K562 (cell line): ENCODE results near the gene ELMOD1. TPM values are rescaled to one million over a fixed set of nuclear protein-coding genes. Genes with fewer than 3 reads are reported as not detected.

Experiments used
- BCOR ChIP-seq: fragments of 450-650 bp; IDR thresholded peaks from 2 replicates; pipeline ENCODE4 v1.6.1; 2016
- BRCA1 ChIP-seq, 2 experiments: fragments of 450-650 bp in 1 of 2; sonication (generic) in 1 of 2; formaldehyde crosslinking in 1 of 2; IDR thresholded peaks; 2 replicates each; pipeline versions ENCODE4 v1.5.0 to v1.6.1; 2017 to 2020; ENCODE audit warnings: mild to moderate bottlenecking in 1 of 2, missing genetic modification reagents in 1 of 2
- CREBBP ChIP-seq: IDR thresholded peaks from one replicate; pipeline ENCODE4 v1.6.1; 2012; ENCODE audit warnings: low read depth, mild to moderate bottlenecking, control low read depth, inconsistent platforms, low read length
- GABPB1 ChIP-seq: sonication (generic); formaldehyde crosslinking; IDR thresholded peaks from 2 replicates; pipeline ENCODE4 v1.8.0; 2022; ENCODE audit warnings: mild to moderate bottlenecking, missing genetic modification reagents
- HOMEZ ChIP-seq: fragments of 250-450 bp; sonication (Bioruptor Pico); IDR thresholded peaks from 2 replicates; pipeline ENCODE4 v1.4.0; 2020; ENCODE audit warnings: mild to moderate bottlenecking, moderate library complexity
- KLF10 ChIP-seq: fragments of 250-450 bp; sonication (Bioruptor Pico); IDR thresholded peaks from 2 replicates; pipeline ENCODE4 v1.6.1; 2021; ENCODE audit warnings: matching md5 sums
- MAFG ChIP-seq: fragments of 450-650 bp; conservative IDR thresholded peaks from 2 replicates; pipeline ENCODE4 v1.6.1; 2016; ENCODE audit warnings: missing genetic modification characterization, missing compliant biosample characterization
- NONO ChIP-seq, 2 experiments: fragments of 200-400 bp in 1 of 2; fragments of 450-650 bp in 1 of 2; formaldehyde crosslinking in 1 of 2; IDR thresholded peaks; 2 replicates each; pipeline ENCODE4 v1.6.1; 2017; ENCODE audit warnings: low read depth in 2 of 2, mild to moderate bottlenecking in 2 of 2, moderate library complexity in 2 of 2, low read length in 1 of 2
- POLR2H ChIP-seq: IDR thresholded peaks from 2 replicates; pipeline ENCODE4 v1.6.1; 2016; ENCODE audit warnings: missing genetic modification characterization, low read depth, mild to moderate bottlenecking, control low read depth, missing compliant biosample characterization, moderate library complexity
- SLC30A9 ChIP-seq: fragments of 250-450 bp; sonication (Bioruptor Pico); IDR thresholded peaks from 2 replicates; pipeline ENCODE4 v1.8.0; 2022; ENCODE audit warnings: mild to moderate bottlenecking, moderate library complexity
- ZNF175 ChIP-seq: fragments of 200-800 bp; sonication (Bioruptor generic); IDR thresholded peaks from 2 replicates; pipeline ENCODE4 v1.6.1; 2016; ENCODE audit warnings: low read depth, mild to moderate bottlenecking, missing genetic modification characterization, missing compliant biosample characterization
- ZNF232 ChIP-seq: sonication (generic); formaldehyde crosslinking; IDR thresholded peaks from 2 replicates; pipeline ENCODE4 v1.8.0; 2022; ENCODE audit warnings: mild to moderate bottlenecking, missing genetic modification reagents
- ZNF507 ChIP-seq: conservative IDR thresholded peaks from 2 replicates; pipeline ENCODE4 v1.6.1; 2017; ENCODE audit warnings: missing genetic modification characterization, missing compliant biosample characterization
- polyA plus RNA-seq, 8 experiments: library from polyadenylated mRNA; depleted of rRNA in 4 of 8; stranded (reverse) in 5 of 8; unstranded in 3 of 8; fragments of >200 nt; fragmentation: Nextera tagmentation in 2 of 8; fragmentation: Illumina TruSeq in 1 of 8; extraction: Ambion mirVana in 2 of 8; extraction: Trizol in 1 of 8; gene quantifications; 2 replicates each; pipeline versions ENCODE4 v1.2.1 to v1.2.3, GENCODE V29; 2011 to 2014; ENCODE audit warnings: inconsistent platforms in 1 of 8, missing spikeins in 1 of 8
- total RNA-seq, 7 experiments: library from RNA; depleted of rRNA in 6 of 7; stranded (reverse); fragments of >200 nt in 6 of 7; fragmentation: Illumina TruSeq in 2 of 7; extraction: Trizol in 2 of 7; gene quantifications; 2 replicates each; pipeline versions ENCODE4 v1.2.1 to v1.2.3, GENCODE V29; 2011 to 2021; ENCODE audit warnings: low replicate concordance in 1 of 7
- TF ChIP-seq, protein P1 (sequence below): fragments of 200-800 bp; sonication (Bioruptor generic); IDR thresholded peaks from 2 replicates; pipeline ENCODE4 v1.6.1; 2017; ENCODE audit warnings: missing genetic modification characterization, missing compliant biosample characterization
- TF ChIP-seq, protein P2 (sequence below): fragments of 450-650 bp; IDR thresholded peaks from 2 replicates; pipeline ENCODE4 v1.7.1; 2018; ENCODE audit warnings: mild to moderate bottlenecking, low read depth; ENCODE audit not compliant: partially characterized antibody
- TF ChIP-seq, protein P3 (sequence below): fragments of 450-650 bp; IDR thresholded peaks from 2 replicates; pipeline ENCODE4 v1.6.1; 2017; ENCODE audit warnings: antibody characterized with exemption, mild to moderate bottlenecking

Gene ELMOD1
- total and polyA plus RNA-seq, 9 of the 15 experiments (the other 6 are each of a cell fraction or from before 2014, with no cell fraction given): not detected

GRCh38 chr11:107565219-107565937 is 25.6 kb upstream of the ELMOD1 start, which contains the start of gene ALKBH8 (continued):
- TF ChIP-seq SLC30A9 (CRISPR knock-in tag) (no peak), ZNF507 (tag) (no peak), GABPB1 (CRISPR knock-in tag) (no peak; the same call in 1 of the 2 replicates), CREBBP (no peak), HOMEZ (CRISPR knock-in tag) (no peak), NONO (IDR thresholded peaks at IDR 0.05; ENCODE audit: low read depth in 2 of 2, low read length in 1 of 2) (no peak), MAFG (tag) (no peak), KLF10 (CRISPR knock-in tag) (no peak), BCOR (no peak), ZNF232 (0 out of 2 replicates have a peak, but pooled peaks have one; percentile 16), BRCA1 (IDR thresholded peaks at IDR 0.05) (no peak), BRCA1 (CRISPR knock-in tag; IDR thresholded peaks at IDR 0.05) (no peak), ZNF175 (CRISPR knock-in tag) (no peak), POLR2H (tag) (no peak)
- TF ChIP-seq, protein P1, sequence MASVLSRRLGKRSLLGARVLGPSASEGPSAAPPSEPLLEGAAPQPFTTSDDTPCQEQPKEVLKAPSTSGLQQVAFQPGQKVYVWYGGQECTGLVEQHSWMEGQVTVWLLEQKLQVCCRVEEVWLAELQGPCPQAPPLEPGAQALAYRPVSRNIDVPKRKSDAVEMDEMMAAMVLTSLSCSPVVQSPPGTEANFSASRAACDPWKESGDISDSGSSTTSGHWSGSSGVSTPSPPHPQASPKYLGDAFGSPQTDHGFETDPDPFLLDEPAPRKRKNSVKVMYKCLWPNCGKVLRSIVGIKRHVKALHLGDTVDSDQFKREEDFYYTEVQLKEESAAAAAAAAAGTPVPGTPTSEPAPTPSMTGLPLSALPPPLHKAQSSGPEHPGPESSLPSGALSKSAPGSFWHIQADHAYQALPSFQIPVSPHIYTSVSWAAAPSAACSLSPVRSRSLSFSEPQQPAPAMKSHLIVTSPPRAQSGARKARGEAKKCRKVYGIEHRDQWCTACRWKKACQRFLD: peak; percentile 36
- TF ChIP-seq, protein P2, sequence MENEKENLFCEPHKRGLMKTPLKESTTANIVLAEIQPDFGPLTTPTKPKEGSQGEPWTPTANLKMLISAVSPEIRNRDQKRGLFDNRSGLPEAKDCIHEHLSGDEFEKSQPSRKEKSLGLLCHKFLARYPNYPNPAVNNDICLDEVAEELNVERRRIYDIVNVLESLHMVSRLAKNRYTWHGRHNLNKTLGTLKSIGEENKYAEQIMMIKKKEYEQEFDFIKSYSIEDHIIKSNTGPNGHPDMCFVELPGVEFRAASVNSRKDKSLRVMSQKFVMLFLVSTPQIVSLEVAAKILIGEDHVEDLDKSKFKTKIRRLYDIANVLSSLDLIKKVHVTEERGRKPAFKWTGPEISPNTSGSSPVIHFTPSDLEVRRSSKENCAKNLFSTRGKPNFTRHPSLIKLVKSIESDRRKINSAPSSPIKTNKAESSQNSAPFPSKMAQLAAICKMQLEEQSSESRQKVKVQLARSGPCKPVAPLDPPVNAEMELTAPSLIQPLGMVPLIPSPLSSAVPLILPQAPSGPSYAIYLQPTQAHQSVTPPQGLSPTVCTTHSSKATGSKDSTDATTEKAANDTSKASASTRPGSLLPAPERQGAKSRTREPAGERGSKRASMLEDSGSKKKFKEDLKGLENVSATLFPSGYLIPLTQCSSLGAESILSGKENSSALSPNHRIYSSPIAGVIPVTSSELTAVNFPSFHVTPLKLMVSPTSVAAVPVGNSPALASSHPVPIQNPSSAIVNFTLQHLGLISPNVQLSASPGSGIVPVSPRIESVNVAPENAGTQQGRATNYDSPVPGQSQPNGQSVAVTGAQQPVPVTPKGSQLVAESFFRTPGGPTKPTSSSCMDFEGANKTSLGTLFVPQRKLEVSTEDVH: no peak
- TF ChIP-seq, protein P3, sequence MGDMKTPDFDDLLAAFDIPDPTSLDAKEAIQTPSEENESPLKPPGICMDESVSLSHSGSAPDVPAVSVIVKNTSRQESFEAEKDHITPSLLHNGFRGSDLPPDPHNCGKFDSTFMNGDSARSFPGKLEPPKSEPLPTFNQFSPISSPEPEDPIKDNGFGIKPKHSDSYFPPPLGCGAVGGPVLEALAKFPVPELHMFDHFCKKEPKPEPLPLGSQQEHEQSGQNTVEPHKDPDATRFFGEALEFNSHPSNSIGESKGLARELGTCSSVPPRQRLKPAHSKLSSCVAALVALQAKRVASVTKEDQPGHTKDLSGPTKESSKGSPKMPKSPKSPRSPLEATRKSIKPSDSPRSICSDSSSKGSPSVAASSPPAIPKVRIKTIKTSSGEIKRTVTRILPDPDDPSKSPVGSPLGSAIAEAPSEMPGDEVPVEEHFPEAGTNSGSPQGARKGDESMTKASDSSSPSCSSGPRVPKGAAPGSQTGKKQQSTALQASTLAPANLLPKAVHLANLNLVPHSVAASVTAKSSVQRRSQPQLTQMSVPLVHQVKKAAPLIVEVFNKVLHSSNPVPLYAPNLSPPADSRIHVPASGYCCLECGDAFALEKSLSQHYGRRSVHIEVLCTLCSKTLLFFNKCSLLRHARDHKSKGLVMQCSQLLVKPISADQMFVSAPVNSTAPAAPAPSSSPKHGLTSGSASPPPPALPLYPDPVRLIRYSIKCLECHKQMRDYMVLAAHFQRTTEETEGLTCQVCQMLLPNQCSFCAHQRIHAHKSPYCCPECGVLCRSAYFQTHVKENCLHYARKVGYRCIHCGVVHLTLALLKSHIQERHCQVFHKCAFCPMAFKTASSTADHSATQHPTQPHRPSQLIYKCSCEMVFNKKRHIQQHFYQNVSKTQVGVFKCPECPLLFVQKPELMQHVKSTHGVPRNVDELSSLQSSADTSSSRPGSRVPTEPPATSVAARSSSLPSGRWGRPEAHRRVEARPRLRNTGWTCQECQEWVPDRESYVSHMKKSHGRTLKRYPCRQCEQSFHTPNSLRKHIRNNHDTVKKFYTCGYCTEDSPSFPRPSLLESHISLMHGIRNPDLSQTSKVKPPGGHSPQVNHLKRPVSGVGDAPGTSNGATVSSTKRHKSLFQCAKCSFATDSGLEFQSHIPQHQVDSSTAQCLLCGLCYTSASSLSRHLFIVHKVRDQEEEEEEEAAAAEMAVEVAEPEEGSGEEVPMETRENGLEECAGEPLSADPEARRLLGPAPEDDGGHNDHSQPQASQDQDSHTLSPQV: 0 out of 2 replicates have a peak, but pooled peaks have one; percentile 54
